IMR-90 (cell line): Measurements from ENCODE around the gene EFNB2. TPM values are rescaled to one million over a fixed set of nuclear protein-coding genes. Genes with fewer than 3 reads are reported as not detected.

Source experiments
- ATAC-seq: fragments of 200-7000 bp; cut with Tn5 transposase; 2 replicates; pipeline ENCODE4 v1.9.1; 2020; ENCODE audit warnings: low read depth, mild to moderate bottlenecking, moderate library complexity
- Bru-seq: library from RNA; stranded (reverse); fragments of 400-500 nt; gene quantifications from one replicate; lab custom pipeline; 2021; lab: Mats Ljungman, UMichigan
- BruChase-seq, 2 experiments: library from RNA; stranded (reverse); fragments of 400-500 nt; gene quantifications; one replicate each; lab custom pipeline; 2021; lab: Mats Ljungman, UMichigan
- BruUV-seq: library from RNA; stranded (reverse); fragments of 400-500 nt; replicated peaks from 2 replicates; lab custom pipeline; 2021; lab: Mats Ljungman, UMichigan
- CTCF ChIA-PET: fragments of 300-600 bp; formaldehyde crosslinking; extraction: SDS; loops from one replicate; lab custom pipeline; 2021; ENCODE audit warnings: antibody characterized with exemption; lab: Yijun Ruan, JAX
- POLR2A ChIA-PET: fragments of 300-600 bp; sonication (Branson Sonifier 250); formaldehyde crosslinking; loops from one replicate; lab custom pipeline; 2022; ENCODE audit warnings: antibody characterized with exemption; ENCODE audit not compliant: unreplicated experiment; lab: Charles Lee
- DNase-seq: peaks from one replicate; pipeline ENCODE4 v3.0.0; 2013
- H2AFZ ChIP-seq: replicated peaks from 2 replicates; pipeline ENCODE3; 2013; ENCODE audit warnings: low read length, mild to moderate bottlenecking; ENCODE audit not compliant: poor library complexity
- H2AK5ac ChIP-seq: 2 replicates; pipeline ENCODE4 v1.6.1; 2013; ENCODE audit warnings: low read depth, low read length, inconsistent platforms
- H2AK9ac ChIP-seq: replicated peaks from 2 replicates; pipeline ENCODE3; 2013; ENCODE audit warnings: mild to moderate bottlenecking, low read depth, low read length, moderate library complexity; ENCODE audit not compliant: poor library complexity
- H2BK120ac ChIP-seq: 2 replicates; pipeline ENCODE4 v1.6.1; 2013; ENCODE audit warnings: low read depth, low read length, inconsistent platforms
- H2BK15ac ChIP-seq: 3 replicates; pipeline ENCODE4 v1.6.1; 2013; ENCODE audit warnings: low read depth, low read length, inconsistent platforms
- H2BK20ac ChIP-seq: 2 replicates; pipeline ENCODE4 v1.6.1; 2013; ENCODE audit warnings: low read depth, mild to moderate bottlenecking, inconsistent platforms, low read length, moderate library complexity
- H2BK5ac ChIP-seq: 2 replicates; pipeline ENCODE4 v1.6.1; 2013; ENCODE audit warnings: mild to moderate bottlenecking, low read depth, low read length, inconsistent platforms; ENCODE audit not compliant: poor library complexity, severe bottlenecking
- H3K14ac ChIP-seq: replicated peaks from 2 replicates; pipeline ENCODE4 v1.6.1; 2013; ENCODE audit warnings: low read depth, low read length, inconsistent platforms
- H3K18ac ChIP-seq: 2 replicates; pipeline ENCODE4 v1.6.1; 2013; ENCODE audit warnings: low read depth, low read length, control low read depth
- H3K23ac ChIP-seq: 2 replicates; pipeline ENCODE4 v1.6.1; 2013; ENCODE audit warnings: low read depth, low read length, inconsistent platforms
- H3K27ac ChIP-seq: 2 replicates; pipeline ENCODE4 v1.5.1; 2013; ENCODE audit warnings: mild to moderate bottlenecking, control low read depth, low read length; ENCODE audit not compliant: insufficient read depth
- H3K27me3 ChIP-seq: 2 replicates; pipeline ENCODE4 v1.6.1; 2013; ENCODE audit warnings: low read length; ENCODE audit not compliant: control insufficient read depth, insufficient read depth
- H3K36me3 ChIP-seq: 2 replicates; pipeline ENCODE4 v1.6.1; 2013; ENCODE audit warnings: low read length, mixed read lengths; ENCODE audit not compliant: control insufficient read depth, insufficient read depth
- H3K4ac ChIP-seq: 2 replicates; pipeline ENCODE4 v1.6.1; 2013; ENCODE audit warnings: low read depth, low read length, inconsistent platforms
- H3K4me1 ChIP-seq: 2 replicates; pipeline ENCODE4 v1.6.1; 2013; ENCODE audit warnings: low read length, mixed read lengths; ENCODE audit not compliant: control insufficient read depth, insufficient read depth
- H3K4me2 ChIP-seq: 2 replicates; pipeline ENCODE4 v1.6.1; 2013; ENCODE audit warnings: low read depth, mild to moderate bottlenecking, control low read depth, low read length, moderate library complexity
- H3K4me3 ChIP-seq: 2 replicates; pipeline ENCODE4 v1.5.1; 2013; ENCODE audit warnings: low read depth, mild to moderate bottlenecking, control low read depth, low read length, moderate library complexity; ENCODE audit not compliant: insufficient read depth
- H3K56ac ChIP-seq: 2 replicates; pipeline ENCODE4 v1.6.1; 2013; ENCODE audit warnings: low read length, inconsistent platforms; ENCODE audit not compliant: insufficient read depth; ENCODE audit errors: extremely low read depth
- H3K79me1 ChIP-seq, 2 experiments: 2 replicates each; pipeline ENCODE4 v1.6.1; 2013; ENCODE audit warnings: low read length in 2 of 2, inconsistent platforms in 1 of 2, low read depth in 1 of 2
- H3K9ac ChIP-seq: 2 replicates; pipeline ENCODE4 v1.6.1; 2013; ENCODE audit warnings: low read depth, low read length, control low read depth
- H3K9me1 ChIP-seq: 2 replicates; pipeline ENCODE4 v1.6.1; 2013; ENCODE audit warnings: low read length, inconsistent platforms; ENCODE audit not compliant: insufficient read depth
- H3K9me3 ChIP-seq: 2 replicates; pipeline ENCODE4 v1.6.1; 2013; ENCODE audit warnings: low read length; ENCODE audit not compliant: control insufficient read depth, insufficient read depth
- H4K20me1 ChIP-seq: 2 replicates; pipeline ENCODE4 v1.6.1; 2013; ENCODE audit warnings: low read length, inconsistent platforms; ENCODE audit not compliant: insufficient read depth
- H4K5ac ChIP-seq: 2 replicates; pipeline ENCODE4 v1.6.1; 2013; ENCODE audit warnings: mild to moderate bottlenecking, low read depth, low read length, control low read depth
- H4K8ac ChIP-seq, 2 experiments: 2 replicates each; pipeline ENCODE4 v1.6.1; 2013; ENCODE audit warnings: low read depth in 2 of 2, low read length in 2 of 2, control low read depth in 1 of 2, inconsistent platforms in 1 of 2
- H4K91ac ChIP-seq: 2 replicates; pipeline ENCODE4 v1.6.1; 2013; ENCODE audit warnings: low read depth, low read length, inconsistent platforms; ENCODE audit not compliant: insufficient read depth
- BHLHE40 ChIP-seq: fragments of 150-350 bp; IDR thresholded peaks from 2 replicates; pipeline ENCODE4 v1.6.1; 2016; ENCODE audit warnings: mild to moderate bottlenecking, low read depth, low read length
- CTCF ChIP-seq: conservative IDR thresholded peaks from 2 replicates; pipeline ENCODE4 v1.5.1; 2012; ENCODE audit warnings: mild to moderate bottlenecking, low read depth, low read length, improper control_type of control experiment
- FOS ChIP-seq: fragments of 150-350 bp; IDR thresholded peaks from 2 replicates; pipeline ENCODE4 v1.6.1; 2016; ENCODE audit warnings: low read depth, low read length
- MXI1 ChIP-seq: IDR thresholded peaks from 2 replicates; pipeline ENCODE4 v1.6.1; 2012; ENCODE audit warnings: low read depth, mild to moderate bottlenecking, low read length, moderate library complexity, borderline replicate concordance
- NFE2L2 ChIP-seq: fragments of 150-350 bp; IDR thresholded peaks from 2 replicates; pipeline ENCODE4 v1.6.1; 2016; ENCODE audit warnings: low read depth, mild to moderate bottlenecking, low read length
- POLR2A ChIP-seq: IDR thresholded peaks from 2 replicates; pipeline ENCODE4 v1.6.1; 2012; ENCODE audit warnings: mild to moderate bottlenecking, low read depth, low read length
- RFX5 ChIP-seq: IDR thresholded peaks from 2 replicates; pipeline ENCODE4 v1.8.0; 2012; ENCODE audit warnings: low read depth, mild to moderate bottlenecking, low read length, moderate library complexity
- SMC3 ChIP-seq: fragments of 150-350 bp; IDR thresholded peaks from 2 replicates; pipeline ENCODE4 v1.6.1; 2016; ENCODE audit warnings: low read depth, mild to moderate bottlenecking, antibody characterized with exemption, low read length, moderate library complexity
- whole genome bisulfite sequencing, 2 experiments: methylation state at CpG; one replicate each; pipeline versions ENCODE4 v1.1.5 to v1.1.7; 2013; ENCODE audit warnings: missing lambda C conversion rate in 2 of 2; ENCODE audit not compliant: insufficient read length in 1 of 2; ENCODE audit errors: extremely low coverage in 2 of 2; 5-methylcytosine and 5-hydroxymethylcytosine counted together
- dilution Hi-C: fragments of 300-500 bp; cut with HindIII; formaldehyde crosslinking; loops from one replicate; pipeline ENCODE4 v1.14.3; 2018; ENCODE audit warnings: low sequenced_read_pairs; ENCODE audit not compliant: unreplicated experiment
- in situ Hi-C: fragments of 300-500 bp; cut with MboI; formaldehyde crosslinking; loops from 3 replicates; pipeline ENCODE4 v1.14.3; 2019; ENCODE audit warnings: low sequenced_read_pairs, inconsistent platforms, mixed read lengths
- intact Hi-C: fragments of 100-400 bp; cut with micrococcal nuclease; formaldehyde crosslinking; loops from 2 replicates; pipeline ENCODE4 v1.10.0; 2022
- long read RNA-seq: library from polyadenylated mRNA; unstranded; transcript quantifications from one replicate; pipeline ENCODE4 v2.0.0, GENCODE V29; 2021; ENCODE audit not compliant: unreplicated experiment
- polyA plus RNA-seq, 3 experiments: library from polyadenylated mRNA; depleted of rRNA; stranded (reverse); fragments of >200 nt; gene quantifications; 2 replicates each; pipeline ENCODE4 v1.2.3, GENCODE V29; 2012; ENCODE audit warnings: low replicate concordance in 1 of 3
- total RNA-seq: library from RNA; depleted of rRNA; stranded (reverse); fragments of >200 nt; gene quantifications from 2 replicates; pipeline ENCODE4 v1.2.3, GENCODE V29; 2012; rRNA removed

EFNB2 gene
- total RNA-seq (5.4 and 6.9 TPM in 2 replicates), polyA plus RNA-seq (2012; rRNA removed) (5.9 and 6.0 TPM in 2 replicates), Bru-seq, nascent RNA (percentile 83 among the genes with signal in this experiment), BruChase-seq, experiment 1, labeled RNA remaining after a 6-hour chase (percentile 46 among the genes with signal in this experiment), BruChase-seq, experiment 2, labeled RNA remaining after a 2-hour chase (percentile 71 among the genes with signal in this experiment)
- polyA plus RNA-seq (2012; cell fraction: cytosol; rRNA removed) = 3.7 and 4.0 TPM in 2 replicates
- 4.0 and 5.2 TPM in 2 replicates for polyA plus RNA-seq (2012; cell fraction: nucleus; rRNA removed; ENCODE audit: low replicate concordance)
- long read RNA-seq, full-length matches to known transcripts = 39 of 51 reads
- long read RNA-seq, partial matches to known transcripts = 1 of 51 reads
- long read RNA-seq, other reads (novel, unspliced or antisense) = 11 of 51 reads

- dilution Hi-C loops = no loop called here
- Histone ChIP-seq H3K4me3 (peak within 1 kb of the TSS; percentile 82), H2AK9ac (peak within 1 kb of the TSS; percentile 66), H3K36me3 (no peaks in the 10 kb centered on the region), H4K20me1 (no peaks in the 10 kb centered on the region; the same call in none of the 2 replicates), H3K9me1 (no peaks in the 10 kb centered on the region), H3K27ac (no peak within 1 kb of the TSS; the same call in 1 of the 2 replicates), H2BK120ac (no peak within 1 kb of the TSS), H3K9me3 (no peaks in the 10 kb centered on the region), H2BK20ac (no peak within 1 kb of the TSS), H3K27me3 (no peaks in the 10 kb centered on the region), H4K8ac (no peak within 1 kb of the TSS), H3K18ac (no peak within 1 kb of the TSS), H4K91ac (no peak within 1 kb of the TSS), H2BK15ac (no peak within 1 kb of the TSS), H3K4ac (no peak within 1 kb of the TSS), H4K5ac (no peak within 1 kb of the TSS), H3K14ac (no peak within 1 kb of the TSS), H3K4me1 (peaks cover 5% of the 10 kb centered on the region; the same call in 1 of the 2 replicates), H3K4me2 (peak within 1 kb of the TSS; percentile 96), H2AK5ac (no peak within 1 kb of the TSS), H2AFZ (peak within 1 kb of the TSS; percentile 92), H3K9ac (peak within 1 kb of the TSS; percentile 72), H3K23ac (no peak within 1 kb of the TSS), H3K56ac (no peak within 1 kb of the TSS), H2BK5ac (no peak within 1 kb of the TSS), H3K79me1 (peaks cover 11 to 23% of the 10 kb centered on the region in 2 experiments; a peak in 3 of 4 replicates)
- in situ Hi-C loops = loop anchor here (10.0 to 25.0 kb wide), 4 partner anchors 1098 to 1961 kb away; no protein-coding TSS in a partner anchor
- ChIA-PET POLR2A (interaction anchor here (0.5 to 0.6 kb wide), 3 partner anchors 14 to 1792 kb away, joined by 3 to 4 read pairs (median 3); no protein-coding TSS in a partner anchor), CTCF (interaction anchor here (0.6 to 1.3 kb wide), 9 partner anchors 21 to 1964 kb away, joined by 3 to 5 read pairs (median 3); no protein-coding TSS in a partner anchor)
- no TSS peak for BruUV-seq
- ATAC-seq = peak; percentile 85
- WGBS, 2 experiments = 0% methylated on average over 63 of the region's 102 CpGs; no CpG with 5 or more reads in 1 of the 2 experiments
- peak; percentile 88 for DNase-seq
- 0 out of 2 replicates have a peak, but pooled peaks have one; percentile 2 for TF ChIP-seq CTCF
- TF ChIP-seq POLR2A = peak; percentile 97
- TF ChIP-seq SMC3 = no peak
- no peak for TF ChIP-seq RFX5
- 0 out of 2 replicates have a peak, but pooled peaks have one; percentile 57 for TF ChIP-seq MXI1
- no peak for TF ChIP-seq BHLHE40
- TF ChIP-seq NFE2L2 = no peak
- peak; percentile 80 for TF ChIP-seq FOS
- intact Hi-C loops = loop anchor here (1.0 to 10.0 kb wide), 3 partner anchors 383 to 1091 kb away; no protein-coding TSS in a partner anchor
Observed at GRCh38 chr13:106535552-106536243, at the start of gene EFNB2. TSS of gene EFNB2 (minus strand) at chr13:106535662. CDS start at chr13:106534964, 698 bp downstream.
